ENCODE data around the gene AQP12B.
"Not testable (repeated sequence)": the region's sequence is repeated elsewhere in the genome, so short reads cannot be mapped to it uniquely, and the experiment has no call there.

The AQP12B gene

DNA sequence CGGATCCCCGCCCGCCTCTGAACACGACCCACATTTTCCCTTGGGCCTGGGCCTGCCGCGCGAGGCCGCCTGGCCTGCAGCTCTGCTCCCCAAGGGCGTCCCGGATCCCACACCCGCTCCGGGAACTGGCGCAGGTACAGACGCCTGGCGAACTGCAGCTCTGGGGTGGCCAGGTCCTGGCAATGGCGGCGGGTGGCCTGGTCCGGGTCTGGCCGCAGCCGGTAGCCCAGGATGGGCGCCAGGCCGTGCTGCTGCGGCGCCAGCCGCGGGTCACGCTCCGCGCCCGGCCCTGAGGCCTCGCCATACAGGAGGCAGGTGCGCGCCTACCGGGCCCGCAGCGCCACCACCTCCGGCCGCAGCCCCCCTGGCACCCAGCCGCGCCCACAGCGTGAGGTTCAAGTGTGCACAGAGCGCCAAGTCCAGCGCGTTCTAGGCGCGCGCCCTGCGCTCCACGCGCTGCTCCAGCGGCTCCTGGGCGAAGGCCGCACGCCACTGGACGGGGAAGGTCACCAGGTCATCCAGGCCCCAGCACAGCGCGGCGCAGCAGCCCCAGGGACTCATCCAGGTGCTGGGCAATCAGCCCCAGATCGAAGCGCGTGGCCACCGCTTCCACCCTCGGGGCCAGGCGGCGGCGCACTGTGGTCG is 18.5 kb upstream of the AQP12B start:
- DNase-seq = no peak

DNA sequence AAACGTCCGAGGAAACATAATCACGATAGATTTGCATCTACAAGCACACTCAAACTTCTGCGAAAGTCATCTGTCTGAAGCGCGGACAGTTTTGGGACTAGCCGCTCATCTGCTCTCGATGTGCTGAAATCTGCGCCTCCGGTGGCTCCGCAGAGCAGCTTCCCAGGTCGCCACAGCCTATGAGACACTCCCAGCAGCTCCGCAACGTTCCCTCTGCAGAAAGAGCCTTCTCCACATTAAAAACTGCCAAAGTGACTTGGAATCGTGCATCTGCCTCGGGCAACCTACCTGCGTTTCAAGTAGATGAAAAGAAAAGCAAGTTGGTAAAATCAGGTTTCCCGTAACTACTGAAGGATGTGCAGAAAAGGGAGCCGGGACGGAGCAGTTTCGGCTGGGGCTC is 17.9 kb upstream of the AQP12B start:
- not testable (repeated sequence) for DNase-seq

DNA sequence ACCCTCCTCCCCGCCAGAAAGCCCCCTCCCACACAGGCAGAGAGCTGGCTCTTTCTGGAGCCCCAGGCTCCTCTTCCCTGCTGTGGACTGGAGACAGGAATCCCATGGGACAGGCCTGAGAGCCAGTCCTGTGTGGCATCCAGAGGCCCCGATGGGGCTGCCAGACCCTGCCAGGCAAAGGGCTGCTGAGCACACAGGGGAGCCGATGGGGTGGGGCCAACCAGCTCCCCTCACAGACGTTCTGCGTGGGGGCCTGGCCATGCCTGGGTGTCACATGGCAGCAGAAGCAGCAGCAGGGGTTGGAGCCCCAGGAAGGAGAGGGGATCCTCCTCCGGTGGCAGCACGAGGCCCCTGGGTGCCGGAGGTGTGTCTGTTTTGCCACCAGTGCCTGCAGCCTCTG is 17.1 kb upstream of the AQP12B start:
- DNase-seq = not testable (repeated sequence)

GRCh38 chr2:240698852-240699561 is 16.3 kb upstream of the AQP12B start:
- DNase-seq = not testable (repeated sequence)

DNA sequence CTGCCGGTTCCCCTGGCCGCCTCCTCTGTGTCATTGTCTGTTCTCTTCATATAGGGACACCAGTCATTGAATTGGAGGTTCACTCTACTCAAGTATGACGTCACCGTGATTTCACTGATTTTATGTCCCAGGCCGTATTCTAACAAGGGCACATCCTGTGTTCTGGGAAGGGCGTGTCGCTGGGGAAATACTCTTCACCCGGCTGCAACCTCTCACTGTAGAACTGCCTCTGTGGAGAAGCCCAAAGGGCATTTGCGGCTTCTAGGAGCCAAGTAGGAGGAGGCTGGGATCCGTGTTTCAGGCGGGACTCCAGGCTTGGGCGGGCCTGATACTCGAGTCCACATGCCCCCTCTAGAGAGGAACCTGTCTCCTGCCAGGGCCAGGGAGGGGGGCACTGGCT is 13.8 kb upstream of the AQP12B start:
- DNase-seq = not testable (repeated sequence)

DNA sequence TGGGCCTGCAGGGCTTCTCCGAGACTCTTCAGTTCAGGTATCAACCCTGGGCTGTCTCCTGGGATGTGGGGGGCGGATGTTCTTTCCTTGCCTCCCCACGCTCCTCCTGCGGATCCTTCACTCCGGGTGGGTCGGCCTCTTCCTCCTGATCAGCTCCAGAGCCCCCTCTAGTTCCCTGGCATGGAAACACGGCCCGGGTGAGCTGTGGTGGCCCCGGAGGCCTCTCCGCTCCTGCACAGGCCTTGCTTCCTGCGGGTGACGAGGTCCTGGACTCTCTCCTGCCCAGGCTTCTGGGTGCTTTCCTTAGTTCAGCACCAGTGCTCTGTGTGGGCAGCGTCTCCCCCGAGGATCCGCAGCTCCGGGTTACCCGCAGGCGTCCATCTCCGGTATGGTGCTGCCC is 12.9 kb upstream of the AQP12B start:
- DNase-seq = not testable (repeated sequence)

GRCh38 chr2:240694304-240694703 is 11.6 kb upstream of the AQP12B start:
- not testable (repeated sequence) for DNase-seq

DNA sequence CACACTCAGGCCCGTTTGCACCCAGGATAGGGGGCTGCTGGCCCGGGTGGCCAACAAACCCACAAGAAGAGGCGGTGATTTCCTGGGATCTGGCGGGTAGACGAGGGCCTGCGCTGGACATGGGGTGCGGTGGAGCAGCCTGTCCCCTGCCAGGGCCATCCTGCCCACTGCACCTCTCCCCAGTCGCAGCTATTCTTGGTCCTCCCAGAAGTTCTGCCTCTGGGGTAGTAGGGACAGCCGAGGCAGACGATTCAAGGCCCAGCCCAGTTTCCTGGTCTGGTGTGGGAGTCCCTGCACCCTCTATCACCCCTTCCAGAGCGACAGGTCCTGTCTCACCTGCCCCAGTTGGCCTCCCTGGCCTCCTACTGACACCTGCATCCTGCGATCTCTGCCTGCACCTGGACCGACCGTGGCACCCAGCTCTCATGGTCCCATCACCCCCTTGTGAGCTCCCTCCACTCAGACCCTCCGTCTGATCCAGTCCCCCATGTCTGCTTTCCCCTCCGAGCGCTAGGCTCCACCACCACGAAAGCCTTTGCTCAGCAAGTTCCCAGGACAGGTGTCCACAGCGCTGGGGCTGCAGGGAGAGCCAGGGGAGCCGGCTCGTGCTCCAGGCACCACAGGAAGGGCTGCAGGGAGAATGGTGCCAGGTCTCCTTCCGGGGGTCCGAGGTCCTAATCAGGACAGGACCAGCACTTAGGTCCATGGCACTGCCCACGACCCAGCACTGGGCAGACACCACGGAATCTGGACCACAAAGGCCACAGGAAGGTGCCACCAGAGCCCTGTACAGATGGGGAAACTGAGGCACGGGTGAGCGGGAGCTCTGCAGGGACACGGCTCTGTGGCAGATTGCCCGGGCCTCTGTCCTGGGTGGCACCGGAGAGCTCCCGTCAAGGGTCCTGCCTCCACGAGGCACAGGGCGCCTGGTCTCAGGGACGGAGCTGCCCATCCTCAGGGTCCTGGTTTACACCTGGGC is 10.2 kb upstream of the AQP12B start:
- not testable (repeated sequence) for DNase-seq

DNA sequence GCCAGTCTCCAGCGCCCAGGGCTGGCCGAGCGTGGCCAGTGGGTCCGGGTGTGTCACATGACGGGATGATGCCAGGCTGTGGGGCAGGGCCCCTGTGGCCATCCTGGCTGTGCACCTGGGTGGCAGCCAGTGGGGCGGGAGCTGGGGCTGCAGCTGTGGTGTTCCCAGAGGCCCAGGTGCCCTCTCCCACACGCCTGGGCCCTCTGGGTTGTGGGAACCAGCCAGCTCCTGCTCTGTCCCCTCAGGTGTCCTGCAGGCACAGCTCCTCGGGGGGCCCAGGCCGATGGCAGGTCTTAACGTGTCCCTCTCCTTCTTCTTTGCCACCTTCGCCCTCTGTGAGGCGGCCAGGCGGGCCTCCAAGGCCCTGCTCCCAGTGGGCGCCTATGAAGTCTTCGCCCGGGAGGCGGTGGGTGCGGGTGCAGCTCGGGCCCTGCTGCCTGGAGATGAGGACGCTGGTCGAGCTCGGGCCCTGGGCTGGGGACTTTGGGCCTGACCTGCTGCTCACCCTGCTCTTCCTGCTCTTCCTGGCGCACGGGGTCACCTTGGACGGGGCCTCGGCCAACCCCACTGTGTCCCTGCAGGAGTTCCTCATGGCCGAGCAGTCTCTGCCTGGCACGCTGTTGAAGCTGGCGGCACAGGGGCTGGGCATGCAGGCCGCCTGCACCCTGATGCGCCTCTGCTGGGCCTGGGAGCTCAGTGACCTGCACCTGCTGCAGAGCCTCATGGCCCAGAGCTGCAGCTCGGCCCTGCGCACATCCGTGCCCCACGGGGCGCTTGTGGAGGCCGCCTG is 9.1 kb upstream of the AQP12B start, which contains the start of gene AQP12A:
Gene AQP12A, plus strand, starts transcription at position 236 of the 790 bp plus-strand sequence. Its CDS starts 48 bp downstream, at position 284.
- DNase-seq = peak; percentile 55

- DNase-seq = not testable (repeated sequence)
These were observed 8.4 kb upstream of the AQP12B start for GRCh38 chr2:240691075-240691427.

DNA sequence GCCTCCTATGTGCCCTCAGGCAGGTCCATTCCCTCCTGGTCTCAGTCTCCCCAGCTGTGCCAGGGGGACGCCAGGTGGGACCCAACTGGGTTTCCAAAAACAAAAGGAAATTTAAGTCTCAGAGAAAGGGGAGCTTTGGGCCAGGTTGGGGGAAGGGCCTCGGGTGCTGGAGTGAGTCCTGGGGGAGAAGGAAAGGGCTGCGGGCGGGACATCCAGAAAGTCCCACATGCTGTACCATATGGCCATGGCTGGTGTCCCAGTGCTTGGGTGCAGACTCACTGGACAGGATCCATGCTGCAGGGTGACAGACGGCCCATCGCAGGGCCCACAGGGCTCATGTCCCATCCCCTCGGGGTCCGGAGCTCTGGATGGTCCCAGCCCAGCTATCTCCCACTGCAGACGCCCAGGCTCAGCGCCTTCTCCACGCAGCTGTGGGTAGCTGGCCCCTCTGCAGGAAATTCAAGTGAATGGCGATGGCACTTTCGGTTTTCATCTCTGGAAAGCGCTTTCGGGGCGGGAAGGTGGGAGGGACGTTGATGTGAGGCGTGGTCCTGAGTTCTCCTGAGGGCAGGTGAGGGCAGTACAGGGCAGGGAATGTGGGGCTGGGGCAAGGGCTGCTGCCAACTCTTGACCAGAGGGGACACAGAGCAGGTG is 7.9 kb upstream of the AQP12B start:
- DNase-seq = peak; percentile 30

GRCh38 chr2:240689975-240690374 is 7.3 kb upstream of the AQP12B start:
- peak; percentile 40 for DNase-seq

- DNase-seq = peak; percentile 23
These were observed 5.9 kb upstream of the AQP12B start for GRCh38 chr2:240688553-240688919.

DNA sequence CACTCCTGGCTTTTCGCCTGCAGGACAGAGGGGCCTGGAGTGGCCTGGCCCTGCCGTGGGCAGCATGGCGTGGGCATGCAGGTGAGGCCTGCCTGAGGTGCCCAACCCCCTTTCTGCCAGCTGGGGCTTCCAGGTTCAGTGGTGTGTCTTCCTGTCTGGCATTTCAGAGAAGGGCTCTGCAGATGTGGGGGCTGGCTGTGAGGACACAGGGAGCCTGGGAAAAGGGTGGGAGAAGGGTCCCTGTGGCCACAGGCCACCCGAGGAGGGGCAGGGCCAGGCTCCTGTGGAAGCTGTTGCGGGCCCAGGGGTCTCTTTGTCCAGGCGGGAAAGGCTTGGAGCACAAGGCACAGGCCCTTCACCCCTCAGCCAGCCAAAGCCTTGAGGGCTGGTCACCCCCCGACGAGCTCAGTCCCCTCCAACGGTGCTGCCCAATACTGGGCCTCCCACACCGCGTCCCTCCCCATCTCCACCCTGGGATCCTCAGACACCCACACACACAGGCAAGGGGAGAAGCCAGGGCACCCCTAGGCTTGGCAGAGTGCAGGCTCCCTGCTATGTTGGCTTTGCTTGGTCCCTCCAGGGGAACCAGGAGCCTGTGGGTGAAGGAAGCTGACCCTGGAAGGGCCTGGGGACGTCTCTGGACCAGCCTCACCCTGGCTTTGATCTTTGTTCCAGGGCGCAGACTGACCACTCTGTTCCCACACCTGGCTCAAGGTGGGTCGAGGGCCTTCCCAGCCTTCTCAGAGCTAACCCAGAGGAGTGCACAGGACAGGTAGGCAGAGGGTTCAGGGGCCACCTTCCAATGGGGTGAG is 5.3 kb upstream of the AQP12B start:
- DNase-seq = peak; percentile 47

DNA sequence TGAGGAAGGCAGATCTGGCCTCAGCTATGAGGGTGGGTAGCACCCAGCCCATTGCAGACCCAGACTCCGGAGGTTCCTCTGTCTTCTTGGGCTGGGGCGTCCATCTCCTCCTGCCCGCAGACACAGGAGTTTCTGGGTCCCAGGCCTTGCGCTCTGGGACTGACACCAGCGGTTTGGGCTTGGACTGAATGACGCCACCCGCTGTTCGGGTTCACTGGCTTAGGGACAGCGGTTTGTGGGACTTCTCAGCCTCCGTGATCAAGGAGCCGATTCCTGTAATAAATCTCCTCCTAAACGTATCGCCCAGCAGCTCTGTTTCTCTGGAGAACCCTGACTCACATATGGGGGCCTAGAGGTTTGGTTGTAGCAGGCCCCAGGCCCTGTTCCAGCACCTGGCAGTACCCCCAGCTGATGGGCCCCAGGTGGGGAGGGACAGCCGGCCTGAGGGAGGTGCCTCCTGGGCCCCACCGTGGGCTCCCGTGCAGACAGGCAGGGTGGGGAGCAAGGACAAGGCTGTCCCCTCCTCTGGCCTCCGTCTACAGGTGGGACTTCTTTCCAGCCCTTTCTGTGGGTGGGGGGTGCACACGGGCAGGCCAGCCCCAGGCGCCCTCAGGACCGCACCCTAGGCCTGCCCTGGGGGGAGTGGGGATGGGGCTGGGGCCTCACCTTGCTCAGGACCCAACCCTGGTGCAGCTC is 4.5 kb upstream of the AQP12B start:
- peak; percentile 40 for DNase-seq

GRCh38 chr2:240686460-240686859 is 3.8 kb upstream of the AQP12B start:
- no peak for DNase-seq

- peak; percentile 80 for DNase-seq
These were observed 3.2 kb upstream of the AQP12B start for GRCh38 chr2:240685771-240686371.

DNA sequence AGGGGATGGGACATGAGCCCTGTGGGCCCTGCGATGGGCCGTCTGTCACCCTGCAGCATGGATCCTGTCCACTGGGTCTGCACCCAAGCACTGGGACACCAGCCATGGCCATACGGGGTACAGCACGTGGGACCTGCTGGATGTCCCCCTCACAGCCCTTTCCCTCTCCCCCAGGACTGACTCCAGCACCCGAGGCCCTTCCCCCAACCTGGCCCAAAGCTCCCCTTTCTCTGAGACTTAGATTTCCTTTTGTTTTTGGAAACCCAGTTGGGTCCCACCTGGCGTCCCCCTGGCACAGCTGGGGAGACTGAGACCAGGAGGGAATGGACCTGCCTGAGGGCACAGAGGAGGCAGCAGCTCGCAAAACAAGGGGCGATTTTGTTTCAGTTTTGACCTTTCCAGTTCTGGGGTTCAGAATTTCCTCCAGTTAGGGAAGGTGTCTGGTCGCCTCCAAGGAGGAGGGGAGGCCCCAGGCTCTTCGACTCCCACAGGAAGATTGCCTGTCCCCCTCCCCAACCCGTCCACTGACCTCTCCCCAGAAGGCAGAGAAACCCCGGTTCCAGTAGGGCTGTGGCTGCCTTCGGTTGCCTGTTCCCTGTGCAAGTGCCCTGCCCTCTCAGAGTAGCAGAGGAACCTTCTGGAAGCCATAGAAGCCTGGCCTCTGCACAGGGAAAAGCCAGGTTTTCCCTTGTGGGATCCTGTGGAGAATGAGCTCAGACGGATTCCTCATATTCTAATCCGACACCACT is 1.5 kb upstream of the AQP12B start:
- DNase-seq = peak; percentile 44

DNA sequence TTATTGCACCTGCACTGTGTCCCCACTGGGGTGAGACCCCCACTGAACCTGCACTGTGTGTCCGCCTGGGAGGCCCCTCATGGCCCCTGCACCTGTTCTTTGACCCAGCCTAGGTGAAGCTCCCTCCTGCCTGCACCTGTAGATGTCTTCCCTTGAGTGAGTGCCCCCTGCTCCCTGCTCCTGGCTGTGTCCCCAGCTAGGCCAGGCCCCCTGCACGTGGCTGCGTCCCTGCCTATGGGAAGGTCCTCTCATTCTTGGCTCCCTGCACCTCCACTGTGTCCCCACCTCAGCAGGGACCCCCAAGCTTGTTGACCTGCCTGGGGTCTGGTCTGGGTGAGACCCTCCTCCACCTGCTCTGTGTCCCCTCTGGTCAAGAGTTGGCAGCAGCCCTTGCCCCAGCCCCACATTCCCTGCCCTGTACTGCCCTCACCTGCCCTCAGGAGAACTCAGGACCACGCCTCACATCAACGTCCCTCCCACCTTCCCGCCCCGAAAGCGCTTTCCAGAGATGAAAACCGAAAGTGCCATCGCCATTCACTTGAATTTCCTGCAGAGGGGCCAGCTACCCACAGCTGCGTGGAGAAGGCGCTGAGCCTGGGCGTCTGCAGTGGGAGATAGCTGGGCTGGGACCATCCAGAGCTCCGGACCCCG is 769 bp upstream of the AQP12B start:
- not testable (repeated sequence) for DNase-seq

Measured in islet precursor cell (in vitro differentiated cells).